H1 (cell line): ENCODE measurements around the gene ACTL9. TPM values are rescaled to one million over a fixed set of nuclear protein-coding genes. Genes with fewer than 3 reads are reported as not detected.

ENCODE experiments used
- CTCF ChIA-PET: fragments of 300-600 bp; sonication (Branson Sonifier 250); formaldehyde crosslinking; loops from one replicate; lab custom pipeline; 2021; ENCODE audit not compliant: partially characterized antibody; lab: Charles Lee
- POLR2A ChIA-PET: fragments of 300-600 bp; sonication (Branson Sonifier 250); formaldehyde crosslinking; loops from one replicate; lab custom pipeline; 2021; ENCODE audit warnings: inconsistent platforms; ENCODE audit not compliant: partially characterized antibody; lab: Charles Lee
- DNase-seq, 2 experiments: peaks; one replicate each; pipeline versions ENCODE4 v3.0.0 to v3.0.0-alpha.2; 2010 to 2022; ENCODE audit warnings: low spot score in 2 of 2, low read depth in 1 of 2, mixed read lengths in 1 of 2
- FAIRE-seq: peaks from 2 replicates; lab custom pipeline; 2011; peaks lifted over from hg19 to GRCh38; lab: Jason Lieb, UNC
- H2AFZ ChIP-seq: 2 replicates; pipeline ENCODE4 v1.8.1; 2012; ENCODE audit warnings: low read length, inconsistent platforms
- H2AK5ac ChIP-seq: 2 replicates; pipeline ENCODE4 v1.6.1; 2013; ENCODE audit warnings: low read depth, low read length
- H2BK120ac ChIP-seq: replicated peaks from 2 replicates; pipeline ENCODE3; 2013; ENCODE audit warnings: low read depth, low read length, inconsistent platforms
- H2BK12ac ChIP-seq: 2 replicates; pipeline ENCODE4 v1.6.1; 2013; ENCODE audit warnings: low read depth, low read length
- H2BK15ac ChIP-seq: 2 replicates; pipeline ENCODE4 v1.6.1; 2013; ENCODE audit warnings: low read length
- H2BK20ac ChIP-seq: 2 replicates; pipeline ENCODE4 v1.6.1; 2013; ENCODE audit warnings: low read length
- H2BK5ac ChIP-seq: 2 replicates; pipeline ENCODE4 v1.6.1; 2013; ENCODE audit warnings: low read depth, low read length
- H3K14ac ChIP-seq: 2 replicates; pipeline ENCODE4 v1.6.1; 2013; ENCODE audit warnings: inconsistent platforms; ENCODE audit not compliant: insufficient read length
- H3K18ac ChIP-seq: 2 replicates; pipeline ENCODE4 v1.6.1; 2013; ENCODE audit warnings: low read length; ENCODE audit errors: extremely low read depth
- H3K23ac ChIP-seq: 2 replicates; pipeline ENCODE4 v1.6.1; 2013; ENCODE audit warnings: inconsistent platforms; ENCODE audit not compliant: insufficient read length
- H3K23me2 ChIP-seq: 2 replicates; pipeline ENCODE4 v1.6.1; 2013; ENCODE audit warnings: low read depth, low read length
- H3K27ac ChIP-seq: 2 replicates; pipeline ENCODE4 v1.6.1; 2011; ENCODE audit warnings: low read depth, low read length, inconsistent platforms
- H3K27me3 ChIP-seq, 4 experiments: replicated peaks in 1 of 4; 1 replicate in 1 of 4; 2 replicates in 3 of 4; pipeline versions ENCODE4 v1.6.1 to v1.8.1; 2011 to 2013; ENCODE audit warnings: low read length in 3 of 4, mild to moderate bottlenecking in 3 of 4, inconsistent platforms in 2 of 4, mixed read lengths in 2 of 4, moderate library complexity in 1 of 4; ENCODE audit not compliant: control insufficient read depth in 3 of 4, insufficient read depth in 3 of 4; ENCODE audit errors: extremely low read depth in 1 of 4
- H3K36me3 ChIP-seq, 4 experiments: 2 replicates each; pipeline versions ENCODE4 v1.6.1 to v1.8.1; 2011 to 2013; ENCODE audit warnings: mild to moderate bottlenecking in 4 of 4, low read length in 3 of 4, moderate library complexity in 2 of 4, control low read depth in 1 of 4, inconsistent platforms in 1 of 4; ENCODE audit not compliant: insufficient read depth in 4 of 4, control insufficient read depth in 2 of 4
- H3K4ac ChIP-seq: replicated peaks from 2 replicates; pipeline ENCODE3; 2013; ENCODE audit warnings: low read length, low read depth, mixed read lengths, inconsistent platforms; ENCODE audit not compliant: insufficient read length
- H3K4me1 ChIP-seq, 4 experiments: replicated peaks in 1 of 4; 1 replicate in 1 of 4; 2 replicates in 3 of 4; pipeline versions ENCODE4 v1.6.1 to v1.8.1; 2011 to 2013; ENCODE audit warnings: low read length in 3 of 4, inconsistent platforms in 2 of 4, mixed read lengths in 1 of 4; ENCODE audit not compliant: insufficient read depth in 4 of 4, control insufficient read depth in 3 of 4
- H3K4me2 ChIP-seq, 2 experiments: 2 replicates each; pipeline versions ENCODE4 v1.6.1 to v1.8.1; 2011 to 2013; ENCODE audit warnings: low read depth in 2 of 2, low read length in 2 of 2, control low read depth in 1 of 2, inconsistent platforms in 1 of 2, mild to moderate bottlenecking in 1 of 2; ENCODE audit not compliant: insufficient read depth in 1 of 2
- H3K4me3 ChIP-seq, 4 experiments: fragments of 200-600, 300-600 bp in 1 of 4; sonication (generic), shearing (Covaris generic), sonication (Bioruptor Twin) in 1 of 4; 2 replicates each; pipeline versions ENCODE4 v1.5.1 to v1.8.1; 2011 to 2016; ENCODE audit warnings: low read length in 4 of 4, low read depth in 3 of 4, control low read depth in 2 of 4, inconsistent platforms in 2 of 4, mild to moderate bottlenecking in 2 of 4, mixed read lengths in 1 of 4, moderate library complexity in 1 of 4; ENCODE audit not compliant: insufficient read depth in 2 of 4; ENCODE audit errors: extremely low read depth in 1 of 4
- H3K56ac ChIP-seq: replicated peaks from 2 replicates; pipeline ENCODE3; 2013; ENCODE audit warnings: low read depth, mild to moderate bottlenecking, mixed read lengths, low read length, inconsistent platforms; ENCODE audit not compliant: insufficient read length
- H3K79me1 ChIP-seq: 2 replicates; pipeline ENCODE4 v1.6.1; 2013; ENCODE audit warnings: low read depth, low read length, control low read depth
- H3K79me2 ChIP-seq, 2 experiments: 2 replicates each; pipeline versions ENCODE4 v1.6.1 to v1.8.1; 2012 to 2013; ENCODE audit warnings: low read length in 2 of 2, mild to moderate bottlenecking in 2 of 2, inconsistent platforms in 1 of 2; ENCODE audit not compliant: insufficient read depth in 2 of 2, control insufficient read depth in 1 of 2
- H3K9ac ChIP-seq, 4 experiments: replicated peaks in 1 of 4; 1 replicate in 1 of 4; 2 replicates in 3 of 4; pipeline versions ENCODE4 v1.6.1 to v1.8.1; 2011 to 2013; ENCODE audit warnings: low read depth in 3 of 4, low read length in 3 of 4, control low read depth in 2 of 4, mild to moderate bottlenecking in 2 of 4, moderate library complexity in 2 of 4, inconsistent platforms in 1 of 4; ENCODE audit errors: extremely low read depth in 1 of 4
- H3K9me3 ChIP-seq, 2 experiments: 2 replicates each; pipeline versions ENCODE4 v1.6.1 to v1.8.1; 2012 to 2013; ENCODE audit warnings: mild to moderate bottlenecking in 2 of 2, moderate library complexity in 2 of 2, control low read depth in 1 of 2, inconsistent platforms in 1 of 2, low read depth in 1 of 2, low read length in 1 of 2, mixed read lengths in 1 of 2; ENCODE audit not compliant: insufficient read depth in 2 of 2
- H4K20me1 ChIP-seq, 2 experiments: replicated peaks in 1 of 2; 2 replicates each; pipeline versions ENCODE3 to v1.8.1; 2011 to 2013; ENCODE audit warnings: inconsistent platforms in 2 of 2, low read length in 2 of 2, mild to moderate bottlenecking in 1 of 2; ENCODE audit not compliant: insufficient read depth in 2 of 2, control insufficient read depth in 1 of 2
- H4K5ac ChIP-seq: 2 replicates; pipeline ENCODE4 v1.6.1; 2013; ENCODE audit warnings: low read length, low read depth, mixed read lengths, inconsistent platforms; ENCODE audit not compliant: insufficient read length
- H4K8ac ChIP-seq: 2 replicates; pipeline ENCODE4 v1.8.0; 2013; ENCODE audit warnings: mild to moderate bottlenecking, moderate library complexity, low read length, inconsistent platforms; ENCODE audit not compliant: insufficient read depth; ENCODE audit errors: extremely low read depth
- H4K91ac ChIP-seq: replicated peaks from 2 replicates; pipeline ENCODE3; 2013; ENCODE audit warnings: low read length, mixed read lengths, inconsistent platforms; ENCODE audit not compliant: insufficient read length
- CEBPB ChIP-seq: IDR thresholded peaks from 2 replicates; pipeline ENCODE4 v1.6.1; 2012; ENCODE audit warnings: low read depth, low read length
- KDM1A ChIP-seq: fragments of 200-600, 300-600 bp; sonication (generic); IDR thresholded peaks from 2 replicates; pipeline ENCODE4 v1.7.1; 2016; ENCODE audit warnings: mild to moderate bottlenecking, low read length, borderline replicate concordance
- YY1 ChIP-seq: IDR thresholded peaks from 2 replicates; pipeline ENCODE4 v1.6.1; 2011; ENCODE audit warnings: low read depth, mild to moderate bottlenecking, low read length
- WGBS, 2 experiments: shearing (Covaris generic) in 1 of 2; methylation state at CpG; one replicate each; pipeline versions ENCODE4 v1.1.6 to v1.1.7; 2013 to 2015; ENCODE audit warnings: low lambda C conversion rate in 2 of 2, mixed read lengths in 2 of 2, inconsistent platforms in 1 of 2, low coverage in 1 of 2, missing lambda C conversion rate in 1 of 2; ENCODE audit not compliant: insufficient replicate concordance in 2 of 2, insufficient coverage in 1 of 2, insufficient read length in 1 of 2; ENCODE audit errors: extremely low coverage in 1 of 2, missing lambda C conversion rate in 1 of 2; 5-methylcytosine and 5-hydroxymethylcytosine counted together
- polyA plus RNA-seq, 7 experiments: library from polyadenylated mRNA; depleted of rRNA in 3 of 7; stranded (reverse) in 5 of 7; unstranded in 2 of 7; fragments of >200 nt in 5 of 7; fragments of 200-250 nt in 2 of 7; gene quantifications; 1 replicate in 5 of 7; 2 replicates in 1 of 7; 4 replicates in 1 of 7; pipeline versions ENCODE4 v1.2.1 to v1.2.3, GENCODE V29; 2011 to 2013; ENCODE audit warnings: missing spikeins in 2 of 7, mixed read lengths in 2 of 7
- total RNA-seq: library from RNA; stranded (reverse); fragmentation: NEBNext Ultra II Directional; extraction: Animal tissue kit (Norgen Biotek cat#: 25700); gene quantifications from 2 replicates; pipeline ENCODE4 v1.2.1, GENCODE V29; 2021

Gene ACTL9
- total and polyA plus RNA-seq, 2 of the 8 experiments (the other 6 are each of a cell fraction or from before 2014, with no cell fraction given): not detected

GRCh38 chr19:8662263-8662662 is 36.3 kb downstream of the ACTL9 start:
- no peak overlapping the region for H3K27ac ChIP-seq
- H2BK5ac ChIP-seq: no peak overlapping the region
- H2BK15ac ChIP-seq: no peak overlapping the region
- no peak for FAIRE-seq
- peaks cover 0 to 4% (median 0%) of the 10 kb centered on the region in 4 experiments; a peak in 2 of 7 replicates for H3K4me1 ChIP-seq
- no peak overlapping the region for H3K4me3 ChIP-seq
- H4K91ac ChIP-seq: no peak overlapping the region
- H3K9ac ChIP-seq: no peak overlapping the region
- no peak overlapping the region for H3K56ac ChIP-seq
- no peak overlapping the region for H2BK12ac ChIP-seq
- no peak overlapping the region for H3K4ac ChIP-seq
- no peak overlapping the region for H2BK120ac ChIP-seq
- H4K8ac ChIP-seq: no peak overlapping the region
- CTCF ChIA-PET: interaction anchor here (0.6 to 1.7 kb wide), 2 partner anchors 9 to 36 kb away, joined by 3 read pairs; partner anchors contain the start of gene ACTL9
- no peak overlapping the region for H2AFZ ChIP-seq
- H3K27me3 ChIP-seq: no peaks in the 10 kb centered on the region
- no peak overlapping the region for H2BK20ac ChIP-seq
- no peaks in the 10 kb centered on the region for H3K9me3 ChIP-seq
- peaks cover 9% of the 10 kb centered on the region; the same call in 1 of the 2 replicates for H3K23me2 ChIP-seq
- H3K79me2 ChIP-seq: no peaks in the 10 kb centered on the region
- no peak overlapping the region for H2AK5ac ChIP-seq
- no peak overlapping the region for H3K14ac ChIP-seq
- H4K5ac ChIP-seq: no peak overlapping the region
- WGBS, 2 experiments: 83% methylated on average over 4 of the region's 4 CpGs; no CpG with 5 or more reads in 1 of the 2 experiments
- no peaks in the 10 kb centered on the region for H3K36me3 ChIP-seq
- H3K18ac ChIP-seq: no peak overlapping the region
- no peak overlapping the region for H3K4me2 ChIP-seq
- no peaks in the 10 kb centered on the region for H4K20me1 ChIP-seq
- no peaks in the 10 kb centered on the region for H3K79me1 ChIP-seq
- TF ChIP-seq CEBPB (no peak), YY1 (no peak), KDM1A (0 out of 2 replicates have a peak, but pooled peaks have one; percentile 16)
- TF ChIP-seq, all 59 proteins: peak for 1
- no peak for DNase-seq
- no peak overlapping the region for H3K23ac ChIP-seq
- POLR2A ChIA-PET: no interaction called here
